AG09319 (cell line): ENCODE data around the gene B4GALNT1.

Experiments used
- DNase-seq: peaks from one replicate; pipeline ENCODE4 v3.0.0-alpha.2; 2010; ENCODE audit warnings: low read depth; ENCODE audit errors: extremely low read depth
- CTCF ChIP-seq: IDR thresholded peaks from 2 replicates; pipeline ENCODE4 v1.5.1; 2011; ENCODE audit warnings: low read depth, mild to moderate bottlenecking, inconsistent platforms, low read length, moderate library complexity

Gene B4GALNT1

DNA sequence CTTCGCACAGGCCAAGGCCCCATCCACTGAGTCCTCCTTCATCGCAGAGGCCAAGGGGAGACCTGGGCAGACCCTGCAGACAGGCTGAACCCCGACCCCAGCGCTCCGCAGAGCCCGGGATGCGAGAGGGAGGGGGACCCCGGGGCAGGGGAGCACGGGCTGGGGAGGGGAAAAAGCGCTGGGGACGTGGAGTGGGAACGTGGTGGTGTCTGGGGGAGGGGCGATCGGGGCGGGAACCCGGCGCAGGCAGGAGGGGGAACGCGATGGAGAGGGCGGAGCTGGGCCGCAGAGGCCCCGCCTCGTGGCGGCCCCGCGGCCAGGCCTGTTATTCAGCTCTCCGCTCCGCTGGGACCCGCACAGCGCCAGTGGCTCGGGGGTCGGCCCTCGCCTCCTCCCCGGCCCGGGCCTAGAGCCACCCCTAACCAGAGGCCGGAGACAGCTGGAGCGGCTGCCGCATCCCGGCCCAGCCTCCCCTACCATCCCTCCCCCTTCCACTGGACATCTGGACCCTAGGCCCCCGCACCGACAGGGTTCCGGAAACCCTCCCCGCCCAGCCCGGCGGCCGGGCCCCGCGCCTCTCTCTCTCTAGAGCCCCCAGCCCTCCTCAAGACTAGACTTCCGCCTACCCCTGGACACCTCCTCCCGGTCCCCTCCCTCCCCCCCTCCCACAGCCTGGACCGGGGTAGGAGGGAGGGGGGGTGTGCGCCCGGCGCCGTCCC lies 21.7 kb downstream of the B4GALNT1 start, which contains the start of gene ARHGEF25:
ARHGEF25 (plus strand) TSS at position 328 of the 719 bp plus-strand sequence. CDS start 460 bp downstream, outside the sequence.
- no peak for TF ChIP-seq CTCF
- DNase-seq, result no peak

- TF ChIP-seq CTCF, result no peak
- DNase-seq, result no peak
Measured at GRCh38 chr12:57610554-57611107, 22.4 kb downstream of the B4GALNT1 start.

DNA sequence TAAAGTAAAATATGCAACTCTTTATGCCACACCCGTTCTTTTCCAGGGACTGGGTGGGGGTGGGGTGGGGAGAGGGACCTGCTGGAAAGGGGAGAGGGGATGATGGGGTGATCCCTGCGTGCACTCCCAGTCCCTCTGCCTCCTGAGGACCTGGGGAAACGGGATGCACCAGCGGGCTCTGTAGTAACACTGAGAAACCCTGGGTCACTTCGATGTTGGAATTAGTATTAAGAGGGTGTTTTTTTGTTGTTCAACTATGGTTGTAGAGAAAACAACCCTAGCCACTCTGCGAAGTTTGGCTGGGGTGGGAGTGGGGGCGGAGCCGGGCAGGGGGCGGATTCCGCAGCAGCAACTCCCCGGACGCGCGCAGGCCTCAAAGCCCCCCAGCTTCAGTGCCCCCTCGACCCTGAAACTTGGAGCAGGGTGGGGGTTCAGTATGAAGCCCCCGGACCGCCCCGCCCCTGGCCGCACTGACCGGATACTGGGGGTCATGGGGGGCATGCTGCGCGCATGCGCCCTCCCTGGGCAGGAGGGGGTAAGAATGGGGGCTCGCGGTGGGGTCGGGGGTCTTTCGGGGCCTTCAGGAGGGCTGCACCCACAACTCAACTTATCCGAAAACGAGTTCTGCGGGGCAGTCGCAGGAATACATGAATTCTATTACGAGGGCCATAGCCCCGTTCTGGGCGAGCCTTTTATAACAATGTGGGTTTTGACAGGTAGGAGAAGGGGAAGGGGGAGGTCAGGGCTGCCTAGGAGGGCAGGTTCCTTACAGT lies 23.0 kb downstream of the B4GALNT1 start:
- DNase-seq, result no peak
- no peak for TF ChIP-seq CTCF

GRCh38 chr12:57609101-57609780 lies 23.8 kb downstream of the B4GALNT1 start:
- TF ChIP-seq CTCF, result no peak
- no peak for DNase-seq

GRCh38 chr12:57607958-57608663 lies 24.9 kb downstream of the B4GALNT1 start:
- no peak for TF ChIP-seq CTCF
- DNase-seq, result no peak

DNA sequence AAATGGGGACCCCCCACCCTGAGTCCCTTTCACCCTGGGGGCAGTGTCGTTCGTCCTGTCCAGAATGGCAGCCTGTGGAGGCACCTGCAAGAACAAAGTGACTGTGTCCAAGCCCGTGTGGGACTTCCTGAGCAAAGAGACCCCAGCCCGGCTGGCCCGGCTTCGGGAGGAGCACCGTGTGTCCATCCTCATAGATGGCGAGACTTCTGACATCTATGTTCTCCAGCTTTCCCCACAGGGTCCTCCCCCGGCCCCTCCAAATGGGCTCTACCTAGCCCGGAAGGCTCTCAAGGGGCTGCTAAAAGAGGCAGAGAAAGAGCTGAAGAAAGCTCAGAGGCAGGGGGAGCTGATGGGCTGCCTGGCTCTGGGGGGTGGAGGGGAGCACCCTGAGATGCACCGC lies 26.2 kb downstream of the B4GALNT1 start:
- TF ChIP-seq CTCF, result no peak
- DNase-seq, result no peak
